HCT116 (cell line): ENCODE measurements around the gene RCAN2.

Source experiments
- CTCF ChIP-seq, 3 experiments: fragments of 200-600 bp in 1 of 3; sonication (generic) in 1 of 3; IDR thresholded peaks in 2 of 3; conservative IDR thresholded peaks in 1 of 3; 2 replicates each; pipeline ENCODE4 v1.5.1; 2012 to 2017; ENCODE audit warnings: low read depth in 2 of 3, low read length in 2 of 3, antibody characterized with exemption in 1 of 3, borderline replicate concordance in 1 of 3, control low read depth in 1 of 3, mild to moderate bottlenecking in 1 of 3, mixed read lengths in 1 of 3, mixed run types in 1 of 3, moderate library complexity in 1 of 3; ENCODE audit not compliant: insufficient read depth in 1 of 3
- ELF1 ChIP-seq: IDR thresholded peaks from 2 replicates; pipeline ENCODE4 v1.6.1; 2012; ENCODE audit warnings: low read depth, borderline replicate concordance
- EZH2 ChIP-seq: fragments of 200-600 bp; sonication (generic); IDR thresholded peaks from 2 replicates; pipeline ENCODE4 v1.6.1; 2017; ENCODE audit warnings: antibody characterized with exemption, mixed run types
- JUND ChIP-seq: IDR thresholded peaks from 2 replicates; pipeline ENCODE4 v1.6.1; 2012
- POLR2A ChIP-seq: IDR thresholded peaks from 2 replicates; pipeline ENCODE4 v1.7.0; 2011; ENCODE audit warnings: borderline replicate concordance; ENCODE audit not compliant: insufficient read depth, insufficient read length; ENCODE audit errors: extremely low read depth
- POLR2AphosphoS5 ChIP-seq: IDR thresholded peaks from 2 replicates; pipeline ENCODE4 v1.6.1; 2011; ENCODE audit warnings: mild to moderate bottlenecking, low read depth, low read length, moderate library complexity
- REST ChIP-seq: IDR thresholded peaks from 2 replicates; pipeline ENCODE4 v1.6.1; 2012; ENCODE audit warnings: low read depth
- SP1 ChIP-seq: IDR thresholded peaks from 2 replicates; pipeline ENCODE4 v1.6.1; 2012; ENCODE audit warnings: low read depth
- ZBTB33 ChIP-seq: IDR thresholded peaks from 2 replicates; pipeline ENCODE4 v1.6.1; 2011; ENCODE audit warnings: mild to moderate bottlenecking, low read length, moderate library complexity; ENCODE audit not compliant: insufficient replicate concordance; ENCODE audit errors: extremely low read depth

GRCh38 chr6:46305833-46306232 lies 185.4 kb downstream of the RCAN2 start:
- TF ChIP-seq CTCF (IDR thresholded peaks at IDR 0.05 in 2 of 3, conservative IDR thresholded peaks at IDR 0.05 in 1 of 3; ENCODE audit: borderline replicate concordance in 1 of 3, insufficient read depth in 1 of 3, low read depth in 2 of 3, low read length in 2 of 3): no peak
- no peak for TF ChIP-seq EZH2
- TF ChIP-seq SP1: no peak
- no peak for TF ChIP-seq POLR2AphosphoS5
- TF ChIP-seq POLR2A: no peak
- no peak for TF ChIP-seq REST
- no peak for TF ChIP-seq ZBTB33
- no peak for TF ChIP-seq ELF1
- TF ChIP-seq JUND: no peak
